H9 (cell line): ENCODE measurements around the gene POU3F3. TPM values are rescaled to one million over a fixed set of nuclear protein-coding genes. Genes with fewer than 3 reads are reported as not detected.

Experiments
- DNase-seq: peaks from one replicate; pipeline ENCODE4 v3.0.0-alpha.2; 2017
- H2AFZ ChIP-seq: one replicate; pipeline ENCODE4 v1.6.1; 2013; ENCODE audit warnings: mild to moderate bottlenecking, low read length, control low read depth, moderate library complexity
- H2AK5ac ChIP-seq: 2 replicates; pipeline ENCODE4 v1.6.1; 2013; ENCODE audit warnings: low read length, control low read depth, mixed read lengths; ENCODE audit not compliant: insufficient read length
- H2BK120ac ChIP-seq: one replicate; pipeline ENCODE4 v1.6.1; 2013; ENCODE audit warnings: low read depth, mild to moderate bottlenecking, low read length, control low read depth, inconsistent platforms; ENCODE audit not compliant: poor library complexity, severe bottlenecking
- H2BK12ac ChIP-seq: 2 replicates; pipeline ENCODE4 v1.6.1; 2013; ENCODE audit warnings: low read length, control low read depth, mixed read lengths, low read depth; ENCODE audit not compliant: insufficient read length
- H2BK15ac ChIP-seq: 2 replicates; pipeline ENCODE4 v1.6.1; 2013; ENCODE audit warnings: low read depth, low read length, control low read depth
- H2BK20ac ChIP-seq: one replicate; pipeline ENCODE4 v1.6.1; 2013; ENCODE audit warnings: low read depth, mild to moderate bottlenecking, low read length, control low read depth, inconsistent platforms; ENCODE audit not compliant: poor library complexity, severe bottlenecking
- H2BK5ac ChIP-seq: 2 replicates; pipeline ENCODE4 v1.6.1; 2013; ENCODE audit warnings: low read length, control low read depth, mixed read lengths; ENCODE audit not compliant: insufficient read length
- H3K14ac ChIP-seq: 2 replicates; pipeline ENCODE4 v1.6.1; 2013; ENCODE audit warnings: low read length, control low read depth; ENCODE audit not compliant: insufficient read depth
- H3K18ac ChIP-seq: 2 replicates; pipeline ENCODE4 v1.6.1; 2013; ENCODE audit warnings: low read depth, mild to moderate bottlenecking, mixed read lengths, low read length, control low read depth; ENCODE audit not compliant: insufficient read length
- H3K23ac ChIP-seq: 2 replicates; pipeline ENCODE4 v1.6.1; 2013; ENCODE audit warnings: low read length, control low read depth, mixed read lengths, low read depth; ENCODE audit not compliant: insufficient read length
- H3K23me2 ChIP-seq: 2 replicates; pipeline ENCODE4 v1.6.1; 2013; ENCODE audit warnings: low read depth, mild to moderate bottlenecking, mixed read lengths, low read length, control low read depth; ENCODE audit not compliant: insufficient read length, poor library complexity, severe bottlenecking
- H3K27ac ChIP-seq: 2 replicates; pipeline ENCODE4 v1.5.1; 2013; ENCODE audit warnings: low read length, control low read depth, mixed read lengths, low read depth; ENCODE audit not compliant: insufficient read length
- H3K27me3 ChIP-seq: 2 replicates; pipeline ENCODE4 v1.6.1; 2013; ENCODE audit warnings: low read length, control low read depth, inconsistent platforms; ENCODE audit not compliant: insufficient read depth
- H3K4ac ChIP-seq: 2 replicates; pipeline ENCODE4 v1.6.1; 2013; ENCODE audit warnings: low read depth, mild to moderate bottlenecking, control low read depth, inconsistent platforms, low read length, moderate library complexity
- H3K4me1 ChIP-seq: 2 replicates; pipeline ENCODE4 v1.6.1; 2013; ENCODE audit warnings: low read length, control low read depth, inconsistent platforms; ENCODE audit not compliant: insufficient read depth
- H3K4me2 ChIP-seq: 2 replicates; pipeline ENCODE4 v1.6.1; 2013; ENCODE audit warnings: low read length, control low read depth, mixed read lengths; ENCODE audit not compliant: insufficient read length, insufficient read depth
- H3K56ac ChIP-seq: 2 replicates; pipeline ENCODE4 v1.6.1; 2013; ENCODE audit warnings: low read depth, mild to moderate bottlenecking, mixed read lengths, low read length, control low read depth; ENCODE audit not compliant: insufficient read length
- H3K79me1 ChIP-seq: 2 replicates; pipeline ENCODE4 v1.6.1; 2013; ENCODE audit warnings: low read depth, mild to moderate bottlenecking, moderate library complexity, low read length, control low read depth, inconsistent platforms; ENCODE audit not compliant: insufficient read depth, poor library complexity, severe bottlenecking
- H3K79me2 ChIP-seq: 2 replicates; pipeline ENCODE4 v1.6.1; 2013; ENCODE audit warnings: low read length, control low read depth, inconsistent platforms; ENCODE audit not compliant: insufficient read depth
- H3K9ac ChIP-seq: 2 replicates; pipeline ENCODE4 v1.6.1; 2013; ENCODE audit warnings: low read length, control low read depth, mixed read lengths; ENCODE audit not compliant: insufficient read length; ENCODE audit errors: extremely low read depth
- H3K9me3 ChIP-seq: one replicate; pipeline ENCODE4 v1.6.1; 2013; ENCODE audit warnings: low read depth, low read length, inconsistent platforms; ENCODE audit not compliant: control insufficient read depth
- H3T11ph ChIP-seq: one replicate; pipeline ENCODE4 v1.6.1; 2013; ENCODE audit warnings: mild to moderate bottlenecking, low read length, control low read depth, inconsistent platforms
- H4K20me1 ChIP-seq: one replicate; pipeline ENCODE4 v1.6.1; 2013; ENCODE audit not compliant: control insufficient read depth, insufficient read length, insufficient read depth
- H4K5ac ChIP-seq: 2 replicates; pipeline ENCODE4 v1.6.1; 2013; ENCODE audit warnings: low read depth, mild to moderate bottlenecking, mixed read lengths, low read length, control low read depth; ENCODE audit not compliant: insufficient read length
- H4K8ac ChIP-seq: replicated peaks from 2 replicates; pipeline ENCODE4 v1.6.1; 2013; ENCODE audit warnings: low read length, control low read depth, mixed read lengths, low read depth; ENCODE audit not compliant: insufficient read length
- H4K91ac ChIP-seq: 2 replicates; pipeline ENCODE4 v1.6.1; 2013; ENCODE audit warnings: low read depth, mild to moderate bottlenecking, moderate library complexity, mixed read lengths, low read length, control low read depth; ENCODE audit not compliant: insufficient read length
- H3K27ac Mint-ChIP-seq, 3 experiments: 2 replicates in 2 of 3; 3 replicates in 1 of 3; pipeline ENCODE4 v1.8.0; 2020 to 2021; ENCODE audit warnings: mixed read lengths in 3 of 3, mild to moderate bottlenecking in 1 of 3, moderate library complexity in 1 of 3
- H3K27me3 Mint-ChIP-seq: 2 replicates; pipeline ENCODE4 v1.8.0; 2021; ENCODE audit warnings: low read depth, mild to moderate bottlenecking, moderate library complexity, mixed read lengths
- H3K36me3 Mint-ChIP-seq, 3 experiments: 2 replicates in 2 of 3; 3 replicates in 1 of 3; pipeline ENCODE4 v1.8.0; 2020 to 2021; ENCODE audit warnings: low read depth in 3 of 3, mixed read lengths in 3 of 3; ENCODE audit not compliant: insufficient read depth in 1 of 3
- H3K4me1 Mint-ChIP-seq, 2 experiments: 2 replicates each; pipeline ENCODE4 v1.8.0; 2020; ENCODE audit warnings: mixed read lengths in 2 of 2
- H3K4me3 Mint-ChIP-seq, 2 experiments: 2 replicates in 1 of 2; 3 replicates in 1 of 2; pipeline ENCODE4 v1.8.0; 2020 to 2021; ENCODE audit warnings: mild to moderate bottlenecking in 2 of 2, mixed read lengths in 2 of 2, moderate library complexity in 1 of 2
- H3K9me3 Mint-ChIP-seq, 2 experiments: 2 replicates in 1 of 2; 3 replicates in 1 of 2; pipeline ENCODE4 v1.8.0; 2020; ENCODE audit warnings: mild to moderate bottlenecking in 2 of 2, mixed read lengths in 2 of 2, moderate library complexity in 1 of 2
- CTCF ChIP-seq: fragments of 200-600 bp; sonication (generic); conservative IDR thresholded peaks from 3 replicates; pipeline ENCODE4 v1.8.0; 2021; ENCODE audit warnings: antibody characterized with exemption, mild to moderate bottlenecking
- WGBS: extraction: QIAGEN DNeasy Blood & Tissue Kit; methylation state at CpG from one replicate; pipeline ENCODE4 v1.1.7; 2013; ENCODE audit warnings: missing lambda C conversion rate, low lambda C conversion rate, mixed read lengths; ENCODE audit not compliant: insufficient read length; ENCODE audit errors: extremely low coverage; 5-methylcytosine and 5-hydroxymethylcytosine counted together
- total RNA-seq: library from RNA; stranded (reverse); gene quantifications from 2 replicates; pipeline ENCODE4 v1.2.1, GENCODE V29; 2021

The POU3F3 gene
- total RNA-seq, 1 experiment from 2014 or later: not detected

GRCh38 chr2:104846786-104847585 lies 6.9 kb upstream of the POU3F3 start:
- Mint-ChIP-seq H3K36me3 (no peaks in the 10 kb centered on the region; a peak in 1 of 7 replicates), H3K9me3 (peaks cover 2 to 12% of the 10 kb centered on the region in 2 experiments; a peak in 3 of 5 replicates), H3K27me3 (peaks cover 97% of the 10 kb centered on the region), H3K4me1 (peaks cover 54 to 75% of the 10 kb centered on the region in 2 experiments), H3K4me3 (no peak overlapping the region; a peak in 1 of 5 replicates), H3K27ac (no peak overlapping the region)
- H4K91ac ChIP-seq: no peak overlapping the region
- no peak overlapping the region for H2BK120ac ChIP-seq
- no peak overlapping the region for H3K9ac ChIP-seq
- DNase-seq: peak; percentile 35
- H4K5ac ChIP-seq: no peak overlapping the region
- WGBS: no CpG with 5 or more reads among the region's 9 CpGs
- no peaks in the 10 kb centered on the region for H3K79me1 ChIP-seq
- no peak overlapping the region for H3K14ac ChIP-seq
- H3K4ac ChIP-seq: no peak overlapping the region
- no peaks in the 10 kb centered on the region for H3K79me2 ChIP-seq
- no peak overlapping the region for H2BK12ac ChIP-seq
- peaks cover 27% of the 10 kb centered on the region for H3K23me2 ChIP-seq
- no peak overlapping the region for H3K27ac ChIP-seq
- H3T11ph ChIP-seq: no peak overlapping the region
- no peak overlapping the region for H3K23ac ChIP-seq
- TF ChIP-seq CTCF: no peak
- no peak overlapping the region for H4K8ac ChIP-seq
- no peak overlapping the region for H3K18ac ChIP-seq
- H3K27me3 ChIP-seq: peaks cover 75% of the 10 kb centered on the region
- H2BK5ac ChIP-seq: no peak overlapping the region
- H3K56ac ChIP-seq: no peak overlapping the region
- H2BK15ac ChIP-seq: no peak overlapping the region
- H2AK5ac ChIP-seq: no peak overlapping the region
- H3K9me3 ChIP-seq: no peaks in the 10 kb centered on the region
- no peaks in the 10 kb centered on the region for H4K20me1 ChIP-seq
- no peak overlapping the region for H2BK20ac ChIP-seq
- no peak overlapping the region for H3K4me2 ChIP-seq
- H3K4me1 ChIP-seq: no peaks in the 10 kb centered on the region; the same call in 1 of the 2 replicates
- H2AFZ ChIP-seq: no peak overlapping the region
